Prostate gland (tissue), 2 donors: ENCODE data around the gene DHX8. TPM values are rescaled to one million over a fixed set of nuclear protein-coding genes. Genes with fewer than 3 reads are reported as not detected.

Experiments used
- DNase-seq: peaks from one replicate; pipeline ENCODE4 v3.0.0-alpha.2; 2019; ENCODE audit warnings: low spot score
- H3K27ac ChIP-seq, 2 donors: fragments of 200-600 bp; sonication (generic); 2 replicates each; pipeline ENCODE4 v1.5.1; 2017 to 2019
- H3K27me3 ChIP-seq: fragments of 200-600 bp; sonication (generic); replicated peaks from 2 replicates; pipeline ENCODE4 v1.5.1; 2019; ENCODE audit not compliant: insufficient read depth
- H3K36me3 ChIP-seq, 2 donors: fragments of 200-600 bp; sonication (generic); 1 replicate in 1 of 2; 2 replicates in 1 of 2; pipeline versions ENCODE4 v1.5.1 to v1.8.1; 2017 to 2019
- H3K4me1 ChIP-seq: fragments of 200-600 bp; sonication (generic); replicated peaks from 2 replicates; pipeline ENCODE4 v1.5.1; 2019
- H3K4me3 ChIP-seq, 2 donors: fragments of 200-600 bp; sonication (generic); 2 replicates each; pipeline ENCODE4 v1.5.1; 2017 to 2019
- H3K9me3 ChIP-seq: fragments of 200-600 bp; sonication (generic); 2 replicates; pipeline ENCODE4 v1.5.1; 2017
- POLR2A ChIP-seq: fragments of 450-650 bp; IDR thresholded peaks from one replicate; pipeline ENCODE4 v1.6.1; 2016; ENCODE audit warnings: antibody characterized with exemption, mild to moderate bottlenecking
- POLR2AphosphoS5 ChIP-seq: sonication (generic); formaldehyde crosslinking; IDR thresholded peaks from one replicate; pipeline ENCODE4 v1.6.1; 2017; ENCODE audit warnings: antibody characterized with exemption
- WGBS: methylation state at CpG from one replicate; pipeline ENCODE4 v1.1.5; 2018; 5-methylcytosine and 5-hydroxymethylcytosine counted together
- intact Hi-C: fragments of 100-400 bp; cut with DNase I; formaldehyde crosslinking; loops from one replicate; pipeline ENCODE4 v1.14.2; 2022
- total RNA-seq, 2 donors: library from RNA; depleted of rRNA; stranded (reverse); fragments of >200 nt; gene quantifications; one replicate each; pipeline ENCODE4 v1.1.0, GENCODE V29; 2016
- TF ChIP-seq, protein P1 (sequence below), 4 experiments: fragments of 200-600 bp in 2 of 4; fragments of 450-650 bp in 2 of 4; sonication (generic) in 2 of 4; IDR thresholded peaks; 1 replicate in 3 of 4; 2 replicates in 1 of 4; pipeline ENCODE4 v1.5.1; 2016 to 2019; ENCODE audit warnings: antibody characterized with exemption in 4 of 4, mild to moderate bottlenecking in 2 of 4, moderate library complexity in 2 of 4

The DHX8 gene
- 10 to 100 TPM; 35.7 to 52.9 TPM for total RNA-seq

DNA sequence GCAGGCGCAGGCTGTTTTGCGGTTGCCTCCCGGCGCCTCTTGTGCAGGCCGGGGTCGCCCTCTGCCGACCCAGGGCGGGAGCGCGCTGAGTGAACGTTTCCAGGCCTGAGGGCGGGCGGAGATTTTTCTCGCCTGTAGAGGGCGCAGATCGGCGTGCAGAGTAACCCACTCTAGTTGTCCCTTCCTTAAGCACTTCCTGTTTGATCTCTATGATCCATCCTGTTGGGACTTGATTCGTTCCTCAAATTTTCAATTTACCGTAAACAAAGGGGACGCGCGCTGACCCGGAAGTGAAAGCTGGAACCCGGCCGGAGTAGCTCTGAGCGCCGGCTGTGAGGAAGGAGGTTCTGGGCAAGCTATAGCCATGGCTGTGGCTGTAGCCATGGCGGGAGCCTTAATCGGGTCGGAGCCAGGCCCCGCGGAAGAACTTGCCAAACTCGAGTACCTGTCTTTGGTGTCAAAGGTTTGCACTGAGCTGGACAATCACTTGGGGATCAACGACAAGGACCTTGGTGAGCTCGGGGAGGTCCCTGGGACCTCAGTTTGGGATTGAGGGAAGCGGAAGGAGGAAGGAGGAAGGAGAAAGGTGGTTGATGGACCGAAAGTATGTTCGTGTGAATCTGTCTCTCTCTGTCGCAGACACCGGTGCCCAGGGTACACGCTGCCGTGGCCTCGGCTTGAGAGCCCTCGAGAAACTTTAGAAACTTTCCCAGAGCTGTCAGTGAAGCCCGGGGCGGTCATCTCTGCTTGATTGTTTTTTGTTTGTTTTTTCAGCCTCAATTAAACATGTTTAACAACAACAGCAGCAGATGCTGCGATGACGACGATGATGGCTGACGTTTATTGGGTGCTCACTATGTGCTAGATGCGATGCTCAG lies at the start of gene DHX8:
Gene DHX8, plus strand, starts transcription at position 302 of the 878 bp plus-strand sequence. Its CDS starts 63 bp downstream, at position 365.
- DNase-seq, result peak; percentile 95
- no peaks in the 10 kb centered on the region for H3K9me3 ChIP-seq
- TF ChIP-seq, protein P1, sequence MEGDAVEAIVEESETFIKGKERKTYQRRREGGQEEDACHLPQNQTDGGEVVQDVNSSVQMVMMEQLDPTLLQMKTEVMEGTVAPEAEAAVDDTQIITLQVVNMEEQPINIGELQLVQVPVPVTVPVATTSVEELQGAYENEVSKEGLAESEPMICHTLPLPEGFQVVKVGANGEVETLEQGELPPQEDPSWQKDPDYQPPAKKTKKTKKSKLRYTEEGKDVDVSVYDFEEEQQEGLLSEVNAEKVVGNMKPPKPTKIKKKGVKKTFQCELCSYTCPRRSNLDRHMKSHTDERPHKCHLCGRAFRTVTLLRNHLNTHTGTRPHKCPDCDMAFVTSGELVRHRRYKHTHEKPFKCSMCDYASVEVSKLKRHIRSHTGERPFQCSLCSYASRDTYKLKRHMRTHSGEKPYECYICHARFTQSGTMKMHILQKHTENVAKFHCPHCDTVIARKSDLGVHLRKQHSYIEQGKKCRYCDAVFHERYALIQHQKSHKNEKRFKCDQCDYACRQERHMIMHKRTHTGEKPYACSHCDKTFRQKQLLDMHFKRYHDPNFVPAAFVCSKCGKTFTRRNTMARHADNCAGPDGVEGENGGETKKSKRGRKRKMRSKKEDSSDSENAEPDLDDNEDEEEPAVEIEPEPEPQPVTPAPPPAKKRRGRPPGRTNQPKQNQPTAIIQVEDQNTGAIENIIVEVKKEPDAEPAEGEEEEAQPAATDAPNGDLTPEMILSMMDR (IDR thresholded peaks at IDR 0.05), result peak; percentile 99 to 100 (median 100)
- peak; percentile 100 for TF ChIP-seq POLR2AphosphoS5
- TF ChIP-seq POLR2A, result peak; percentile 49
- H3K4me1 ChIP-seq, result peaks cover 7% of the 10 kb centered on the region
- under 1% methylated on average over 48 of the region's 51 CpGs for WGBS
- intact Hi-C loops, result loop anchor here (1.0 to 10.0 kb wide), 3 partner anchors 85 to 269 kb away; partner anchors contain the start of gene TMEM106A
- H3K27ac ChIP-seq, result peak within 1 kb of the TSS; percentile 76 to 81
- H3K4me3 ChIP-seq, result peak within 1 kb of the TSS; percentile 54 to 70
- H3K36me3 ChIP-seq, result no peaks in the 10 kb centered on the region
- H3K27me3 ChIP-seq, result no peaks in the 10 kb centered on the region

DNA sequence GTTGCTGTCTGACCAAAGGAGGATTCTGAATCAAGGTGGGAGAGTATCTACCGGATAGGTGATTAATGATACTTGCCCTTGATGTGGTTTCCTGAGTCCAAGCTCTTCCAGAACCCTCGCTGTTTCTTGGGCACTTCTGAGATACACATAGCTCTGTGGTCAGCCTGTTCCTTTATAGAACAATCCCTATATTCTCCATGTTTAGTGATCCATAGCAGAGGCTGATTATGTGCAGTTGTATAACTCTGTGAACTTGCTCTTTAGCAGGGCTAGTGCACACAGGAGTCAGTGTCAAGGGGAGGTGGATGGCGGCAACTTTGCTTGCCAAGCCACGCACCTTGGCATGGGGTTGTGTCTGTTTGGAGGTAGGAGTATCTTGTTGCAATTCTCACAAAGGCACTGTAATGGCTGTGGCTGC lies 48.9 kb upstream of the DHX8 start:
- no peaks in the 10 kb centered on the region for H3K9me3 ChIP-seq
- H3K4me3 ChIP-seq, result no peak overlapping the region
- H3K27ac ChIP-seq, result no peak overlapping the region
- WGBS, result 65% methylated on average over 4 of the region's 4 CpGs
- H3K36me3 ChIP-seq, result no peaks in the 10 kb centered on the region
- DNase-seq, result no peak
- TF ChIP-seq, protein P1 (IDR thresholded peaks at IDR 0.05), result no peak
- TF ChIP-seq POLR2AphosphoS5 (no peak), POLR2A (no peak)
- intact Hi-C loops, result no loop called here
- no peaks in the 10 kb centered on the region for H3K4me1 ChIP-seq
- H3K27me3 ChIP-seq, result no peaks in the 10 kb centered on the region

DNA sequence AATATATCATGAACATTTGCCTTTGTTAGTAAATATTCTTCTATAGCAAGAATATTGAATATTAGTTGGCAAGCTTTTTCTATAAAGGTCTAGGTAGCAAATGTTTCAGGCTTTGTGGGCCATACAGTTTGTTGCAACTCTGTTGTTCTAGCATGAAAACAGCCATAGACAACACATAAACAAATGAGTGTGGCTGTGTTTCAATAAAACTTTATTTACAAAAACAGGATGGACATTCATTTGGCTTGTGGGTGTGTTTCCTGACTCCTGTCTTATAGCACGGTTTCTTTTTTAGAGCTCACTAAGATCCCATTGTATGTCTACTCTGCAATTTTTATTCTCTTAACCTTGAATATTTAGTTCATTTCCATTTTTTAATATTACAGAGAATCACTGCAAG lies 46.0 kb upstream of the DHX8 start:
- no peaks in the 10 kb centered on the region for H3K4me1 ChIP-seq
- 81% methylated on average over 1 of the region's 1 CpG for WGBS
- no peak for TF ChIP-seq POLR2A
- TF ChIP-seq POLR2AphosphoS5, result no peak
- TF ChIP-seq, protein P1 (IDR thresholded peaks at IDR 0.05), result no peak
- H3K27me3 ChIP-seq, result no peaks in the 10 kb centered on the region
- no peaks in the 10 kb centered on the region for H3K36me3 ChIP-seq
- no peaks in the 10 kb centered on the region for H3K9me3 ChIP-seq
- no peak for DNase-seq
- intact Hi-C loops, result no loop called here
- no peak overlapping the region for H3K4me3 ChIP-seq
- no peak overlapping the region for H3K27ac ChIP-seq

DNA sequence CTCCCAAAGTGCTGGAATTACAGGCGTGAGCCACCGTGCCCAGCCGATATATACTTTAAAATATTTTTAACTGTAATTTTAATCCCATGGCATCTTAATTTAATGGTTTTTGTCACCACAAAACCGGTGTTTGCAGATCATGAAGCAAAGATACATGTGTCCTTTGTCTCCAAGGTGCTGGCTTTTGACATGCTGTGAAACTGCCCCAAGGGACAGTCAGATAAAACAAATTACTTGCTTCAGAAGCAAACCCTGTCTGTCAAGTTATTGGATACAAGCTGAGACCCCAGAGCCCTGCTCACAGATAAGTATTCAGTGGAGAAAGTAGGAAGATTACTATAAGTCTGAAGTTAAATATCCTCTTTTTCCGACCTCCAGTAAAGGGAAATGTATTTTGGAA lies 45.1 kb upstream of the DHX8 start:
- no peaks in the 10 kb centered on the region for H3K36me3 ChIP-seq
- no peak for DNase-seq
- H3K27me3 ChIP-seq, result no peaks in the 10 kb centered on the region
- 53% methylated on average over 5 of the region's 5 CpGs for WGBS
- no peak overlapping the region for H3K4me3 ChIP-seq
- no peak overlapping the region for H3K27ac ChIP-seq
- no peaks in the 10 kb centered on the region for H3K4me1 ChIP-seq
- TF ChIP-seq POLR2A (no peak), POLR2AphosphoS5 (no peak)
- TF ChIP-seq, protein P1 (IDR thresholded peaks at IDR 0.05), result no peak
- intact Hi-C loops, result no loop called here
- no peaks in the 10 kb centered on the region for H3K9me3 ChIP-seq

DNA sequence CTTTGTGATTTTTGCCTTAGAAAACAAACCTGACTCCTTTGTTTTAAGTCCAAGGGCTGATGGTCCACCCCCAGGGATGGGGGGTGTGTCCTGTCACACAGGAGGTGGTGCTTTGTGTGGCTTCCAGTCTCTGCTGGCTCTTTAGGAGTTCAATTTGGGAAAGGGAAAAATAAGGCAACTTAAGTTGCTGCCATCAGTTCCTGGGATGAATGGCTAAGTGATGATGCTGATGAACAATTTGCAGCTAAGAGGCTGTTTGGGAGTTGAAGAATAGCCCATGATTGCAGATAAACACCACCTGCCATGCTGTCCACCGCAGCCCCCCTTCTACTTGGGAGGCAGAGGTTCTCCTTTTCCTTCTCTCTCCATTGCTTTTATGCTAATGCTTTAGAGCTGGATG lies 44.7 kb upstream of the DHX8 start:
- H3K27ac ChIP-seq, result no peak overlapping the region
- no peak for DNase-seq

More for the DNA sequence above, 44.7 kb upstream of the DHX8 start:
- Histone ChIP-seq H3K36me3 (no peaks in the 10 kb centered on the region), H3K9me3 (no peaks in the 10 kb centered on the region), H3K4me1 (no peaks in the 10 kb centered on the region), H3K27me3 (no peaks in the 10 kb centered on the region), H3K4me3 (no peak overlapping the region)
- 59% methylated on average over 1 of the region's 1 CpG for WGBS
- intact Hi-C loops, result no loop called here
- no peak for TF ChIP-seq POLR2AphosphoS5
- TF ChIP-seq POLR2A, result no peak
- TF ChIP-seq, protein P1 (IDR thresholded peaks at IDR 0.05), result no peak
